Ascending aorta (tissue), 2 donors: ENCODE results near the gene DBN1. TPM values are rescaled to one million over a fixed set of nuclear protein-coding genes. Genes with fewer than 3 reads are reported as not detected.
A peak's percentile ranks its signal among the peaks of the same experiment; 100 is the strongest.

Source experiments
- DNase-seq, 2 donors: peaks; one replicate each; pipeline ENCODE4 v3.0.0-alpha.2; 2019; ENCODE audit warnings: low spot score in 2 of 2
- H3K27ac ChIP-seq, 2 donors: fragments of 200-600 bp; sonication (generic); one replicate each; pipeline ENCODE4 v1.5.1; 2016 to 2017; ENCODE audit warnings: mild to moderate bottlenecking in 1 of 2
- H3K27me3 ChIP-seq: fragments of 200-600 bp; sonication (generic); one replicate; pipeline ENCODE4 v1.5.1; 2017
- H3K36me3 ChIP-seq, 2 donors: fragments of 200-600 bp; sonication (generic); one replicate each; pipeline ENCODE4 v1.5.1; 2016
- H3K4me1 ChIP-seq, 2 donors: fragments of 200-600 bp; sonication (generic); one replicate each; pipeline ENCODE4 v1.5.1; 2016 to 2017; ENCODE audit warnings: mild to moderate bottlenecking in 1 of 2
- H3K4me3 ChIP-seq, 2 donors: fragments of 200-600 bp; sonication (generic); one replicate each; pipeline ENCODE4 v1.5.1; 2016 to 2017; ENCODE audit warnings: mild to moderate bottlenecking in 1 of 2
- H3K9me3 ChIP-seq, 2 donors: fragments of 200-600 bp; sonication (generic); one replicate each; pipeline ENCODE4 v1.5.1; 2016
- CTCF ChIP-seq, 3 experiments: fragments of 200-600 bp in 2 of 3; fragments of 450-650 bp in 1 of 3; sonication (generic) in 2 of 3; IDR thresholded peaks; one replicate each; pipeline ENCODE4 v1.5.1; 2016 to 2019; ENCODE audit warnings: antibody characterized with exemption in 3 of 3, mild to moderate bottlenecking in 1 of 3, moderate library complexity in 1 of 3
- intact Hi-C: fragments of 100-400 bp; cut with DNase I; formaldehyde crosslinking; loops from one replicate; pipeline ENCODE4 v1.15.1; 2023
- total RNA-seq: library from RNA; depleted of rRNA; stranded (reverse); fragments of >200 nt; gene quantifications from one replicate; pipeline ENCODE4 v1.1.0, GENCODE V29; 2016

DBN1 gene
- total RNA-seq, 1 donor from 2014 or later = 151 TPM

DNA sequence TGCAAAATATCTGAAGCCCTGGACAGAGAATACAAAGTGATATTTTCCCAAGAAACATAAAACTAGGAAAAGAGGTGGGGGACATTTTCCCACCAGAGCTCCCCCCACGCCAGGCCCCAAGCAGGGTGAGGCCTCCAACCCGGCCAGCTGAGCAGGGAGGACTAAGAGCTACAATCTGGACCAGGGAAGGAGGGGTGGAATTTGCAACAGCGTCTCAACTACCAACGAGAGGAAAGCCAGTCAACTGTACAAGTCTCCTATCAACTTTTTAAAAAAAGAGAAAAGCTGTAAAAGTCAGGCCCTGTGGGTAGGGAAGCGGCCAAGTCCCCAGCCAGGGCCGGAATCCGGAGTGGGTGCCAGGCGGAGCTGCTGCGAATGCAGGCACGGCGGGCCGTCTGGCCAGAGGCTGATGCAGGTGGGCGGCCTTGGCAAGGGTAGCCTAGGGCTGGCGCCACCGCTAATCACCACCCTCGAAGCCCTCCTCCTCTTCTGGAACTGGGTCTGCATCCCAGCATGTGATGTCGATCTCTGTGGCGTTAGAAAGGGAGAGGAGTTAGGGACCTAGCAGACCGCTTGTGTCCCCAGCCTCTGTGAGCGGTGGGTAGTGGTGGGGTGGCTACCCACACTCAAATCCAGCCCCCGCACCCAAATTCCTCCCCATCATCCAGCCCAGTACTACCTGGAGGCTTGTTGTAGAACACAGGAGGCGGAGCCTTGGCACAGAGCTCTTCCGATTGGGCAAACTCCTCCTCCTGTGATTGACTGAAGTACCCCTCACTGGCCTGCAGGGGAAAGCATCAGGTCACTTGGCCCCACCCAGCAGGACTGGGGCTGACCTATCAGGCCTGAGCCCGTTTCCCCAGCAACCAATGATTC, 16.2 kb downstream of the DBN1 start:
- peak; percentile 72 to 79 (median 78) for TF ChIP-seq CTCF (IDR thresholded peaks at IDR 0.05)
- peaks cover 14 to 29% of the 10 kb centered on the region in 2 donors for H3K36me3 ChIP-seq
- H3K4me3 ChIP-seq = peak overlapping the region in 1 of 2 donors; percentile 30
- peak overlapping the region; percentile 50 to 80 for H3K27ac ChIP-seq
- DNase-seq = peak; percentile 84 to 97
- no peaks in the 10 kb centered on the region for H3K27me3 ChIP-seq
- no peaks in the 10 kb centered on the region for H3K9me3 ChIP-seq
- intact Hi-C loops = loop anchor here (1.0 to 10.0 kb wide), 3 partner anchors 16 to 342 kb away; partner anchors contain the start of gene DBN1
- peaks cover 18 to 22% of the 10 kb centered on the region in 2 donors for H3K4me1 ChIP-seq

DNA sequence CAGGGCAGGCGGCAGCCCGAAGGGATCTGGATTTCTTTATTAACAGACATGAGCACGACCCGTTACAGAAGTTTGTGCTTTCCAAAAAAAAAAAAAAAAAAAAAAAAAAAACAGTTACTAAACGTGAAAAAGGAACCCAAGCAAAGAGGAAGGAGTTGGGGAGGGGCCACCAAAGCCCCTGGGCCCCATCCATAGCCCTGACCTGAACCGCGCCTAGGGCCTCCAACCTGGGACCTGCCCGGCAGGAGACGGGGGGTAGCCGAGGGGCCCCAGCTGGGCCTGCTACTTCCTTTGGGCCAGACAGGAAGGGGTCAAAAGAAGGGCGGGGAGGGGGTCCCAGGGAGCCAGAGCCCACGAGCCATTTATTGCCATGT, 16.9 kb downstream of the DBN1 start:
- Histone ChIP-seq H3K27me3 (no peaks in the 10 kb centered on the region), H3K9me3 (no peaks in the 10 kb centered on the region), H3K4me1 (peaks cover 18 to 22% of the 10 kb centered on the region in 2 donors), H3K27ac (peak overlapping the region; percentile 50 to 80), H3K36me3 (peaks cover 14 to 29% of the 10 kb centered on the region in 2 donors), H3K4me3 (peak overlapping the region in 1 of 2 donors; percentile 30)
- no peak for DNase-seq
- intact Hi-C loops = loop anchor here (10.0 kb wide), 1 partner anchor 342 kb away; no protein-coding TSS in a partner anchor
- TF ChIP-seq CTCF (IDR thresholded peaks at IDR 0.05) = no peak

GRCh38 chr5:177455661-177456590, 17.5 kb downstream of the DBN1 start:
- intact Hi-C loops = loop anchor here (10.0 kb wide), 1 partner anchor 341 kb away; no protein-coding TSS in a partner anchor
- Histone ChIP-seq H3K4me1 (peaks cover 18 to 22% of the 10 kb centered on the region in 2 donors), H3K36me3 (peaks cover 14 to 29% of the 10 kb centered on the region in 2 donors), H3K9me3 (no peaks in the 10 kb centered on the region), H3K27ac (peak overlapping the region; percentile 68 to 86), H3K4me3 (peak overlapping the region; percentile 53 to 92), H3K27me3 (no peaks in the 10 kb centered on the region)
- peak; percentile 69 to 97 (median 93) for TF ChIP-seq CTCF (IDR thresholded peaks at IDR 0.05)
- DNase-seq = peak; percentile 80 to 98

- H3K27ac ChIP-seq = peak overlapping the region; percentile 68 to 86
- no peaks in the 10 kb centered on the region for H3K27me3 ChIP-seq
- intact Hi-C loops = loop anchor here (10.0 kb wide), 1 partner anchor 340 kb away; no protein-coding TSS in a partner anchor
- peaks cover 14 to 24% of the 10 kb centered on the region in 2 donors for H3K36me3 ChIP-seq
- peak; percentile 48 to 86 (median 65) for TF ChIP-seq CTCF (IDR thresholded peaks at IDR 0.05)
- H3K4me3 ChIP-seq = peak overlapping the region; percentile 53 to 92
- peaks cover 18 to 22% of the 10 kb centered on the region in 2 donors for H3K4me1 ChIP-seq
- peak in 1 of 2 donors; percentile 91 for DNase-seq
- H3K9me3 ChIP-seq = no peaks in the 10 kb centered on the region
Measured at GRCh38 chr5:177455036-177455660, 18.3 kb downstream of the DBN1 start.
